K562 (cell line): Measurements from ENCODE around the gene NBPF3. TPM values are rescaled to one million over a fixed set of nuclear protein-coding genes. Genes with fewer than 3 reads are reported as not detected.

Experiments
- ATAC-seq: fragments of 200-7000 bp; cut with Tn5 transposase; 3 replicates; pipeline ENCODE4 v1.9.1; 2020; ENCODE audit warnings: moderate library complexity
- BruUV-seq: library from RNA; stranded (reverse); fragments of 400-500 nt; replicated peaks from 2 replicates; lab custom pipeline; 2021; lab: Mats Ljungman, UMichigan
- CTCF ChIA-PET: fragments of 300-600 bp; formaldehyde crosslinking; extraction: SDS; loops from one replicate; lab custom pipeline; 2021; ENCODE audit warnings: low intra/inter-chr PET ratio; lab: Yijun Ruan, JAX
- POLR2A ChIA-PET: fragments of 300-600, 350-650 bp; sonication (Branson Sonifier 250); formaldehyde crosslinking; extraction: SDS; loops from one replicate; lab custom pipeline; 2021; ENCODE audit warnings: antibody characterized with exemption, inconsistent platforms; lab: Yijun Ruan, JAX
- DNase-seq, 4 experiments: peaks; one replicate each; pipeline versions ENCODE4 v3.0.0 to v3.0.0-alpha.2; 2011 to 2018; ENCODE audit warnings: low spot score in 3 of 4, mixed read lengths in 3 of 4; ENCODE audit errors: extremely low read depth in 1 of 4
- FAIRE-seq: peaks from 2 replicates; lab custom pipeline; 2011; peaks lifted over from hg19 to GRCh38; lab: Jason Lieb, UNC
- H2AFZ ChIP-seq: 2 replicates; pipeline ENCODE4 v1.6.0; 2011; ENCODE audit warnings: low read depth, low read length, control low read depth, inconsistent platforms
- H3K27ac ChIP-seq: fragments of 200-600 bp; 3 replicates; pipeline ENCODE4 v1.8.0; 2011; ENCODE audit warnings: low read depth, mild to moderate bottlenecking, control low read depth, inconsistent platforms, low read length, moderate library complexity, mixed read lengths; ENCODE audit errors: extremely low read depth
- H3K27me3 ChIP-seq, 2 experiments: fragments of 300-600 bp in 1 of 2; 2 replicates in 1 of 2; 3 replicates in 1 of 2; pipeline versions ENCODE4 v1.6.0 to v1.8.0; 2011; ENCODE audit warnings: inconsistent platforms in 2 of 2, low read length in 2 of 2, mild to moderate bottlenecking in 1 of 2, mixed read lengths in 1 of 2, moderate library complexity in 1 of 2; ENCODE audit not compliant: control insufficient read depth in 2 of 2, insufficient read depth in 2 of 2
- H3K36me3 ChIP-seq: fragments of 300-600 bp; 3 replicates; pipeline ENCODE4 v1.8.0; 2011; ENCODE audit warnings: mild to moderate bottlenecking, low read length, inconsistent platforms; ENCODE audit not compliant: control insufficient read depth, insufficient read depth
- H3K4me1 ChIP-seq, 2 experiments: fragments of 200-600 bp in 1 of 2; replicated peaks in 1 of 2; 2 replicates in 1 of 2; 3 replicates in 1 of 2; pipeline versions ENCODE4 v1.5.1 to v1.8.0; 2011; ENCODE audit warnings: inconsistent platforms in 2 of 2, low read length in 2 of 2, mild to moderate bottlenecking in 1 of 2, mixed read lengths in 1 of 2, moderate library complexity in 1 of 2; ENCODE audit not compliant: control insufficient read depth in 2 of 2, insufficient read depth in 2 of 2
- H3K4me2 ChIP-seq: 2 replicates; pipeline ENCODE4 v1.6.1; 2011; ENCODE audit warnings: low read length, control low read depth, inconsistent platforms, mixed read lengths; ENCODE audit not compliant: insufficient read depth
- H3K4me3 ChIP-seq: fragments of 200-600 bp; sonication (generic), shearing (Covaris generic); 2 replicates; pipeline ENCODE4 v1.5.1; 2016; ENCODE audit warnings: control low read depth, inconsistent platforms
- H3K79me2 ChIP-seq: fragments of 200-600 bp; 3 replicates; pipeline ENCODE4 v1.8.0; 2011; ENCODE audit warnings: low read length, inconsistent platforms; ENCODE audit not compliant: control insufficient read depth, insufficient read depth
- H3K9ac ChIP-seq, 2 experiments: 2 replicates each; pipeline versions ENCODE4 v1.6.0 to v1.6.1; 2011; ENCODE audit warnings: low read depth in 2 of 2, low read length in 2 of 2, control low read depth in 1 of 2, inconsistent platforms in 1 of 2, mild to moderate bottlenecking in 1 of 2, mixed read lengths in 1 of 2; ENCODE audit not compliant: insufficient read depth in 1 of 2
- H3K9me1 ChIP-seq: one replicate; pipeline ENCODE4 v1.6.0; 2011; ENCODE audit warnings: inconsistent platforms, mild to moderate bottlenecking, low read length, moderate library complexity; ENCODE audit not compliant: control insufficient read depth, insufficient read depth
- H3K9me3 ChIP-seq: replicated peaks from 2 replicates; pipeline ENCODE4 v1.5.1; 2011; ENCODE audit warnings: low read depth, low read length, inconsistent platforms; ENCODE audit not compliant: control insufficient read depth, insufficient read depth
- H4K20me1 ChIP-seq: replicated peaks from 2 replicates; pipeline ENCODE4 v1.6.1; 2011; ENCODE audit warnings: low read length, inconsistent platforms, mixed read lengths; ENCODE audit not compliant: control insufficient read depth, insufficient read depth
- BACH1 ChIP-seq: fragments of 200-800 bp; sonication (Bioruptor generic); IDR thresholded peaks from 2 replicates; pipeline ENCODE4 v1.6.1; 2016; ENCODE audit warnings: missing genetic modification characterization, missing compliant biosample characterization
- BRCA1 ChIP-seq, 2 experiments: fragments of 450-650 bp in 1 of 2; sonication (generic) in 1 of 2; formaldehyde crosslinking in 1 of 2; IDR thresholded peaks; 2 replicates each; pipeline versions ENCODE4 v1.5.0 to v1.6.1; 2017 to 2020; ENCODE audit warnings: mild to moderate bottlenecking in 1 of 2, missing genetic modification reagents in 1 of 2
- CBFB ChIP-seq: sonication (generic); formaldehyde crosslinking; IDR thresholded peaks from 2 replicates; pipeline ENCODE4 v1.4.0; 2020; ENCODE audit warnings: mild to moderate bottlenecking, missing genetic modification reagents
- GABPA ChIP-seq: fragments of 200-800 bp; sonication (Bioruptor generic); conservative IDR thresholded peaks from 2 replicates; pipeline ENCODE4 v1.6.1; 2016; ENCODE audit warnings: low read depth, missing genetic modification characterization, missing compliant biosample characterization
- KDM2B ChIP-seq: fragments of 250-450 bp; sonication (Bioruptor Pico); IDR thresholded peaks from 2 replicates; pipeline ENCODE4 v1.8.0; 2021; ENCODE audit warnings: mild to moderate bottlenecking, moderate library complexity
- MAX ChIP-seq: sonication (generic); formaldehyde crosslinking; IDR thresholded peaks from 2 replicates; pipeline ENCODE4 v1.9.0; 2022; ENCODE audit warnings: mild to moderate bottlenecking, missing genetic modification reagents
- SOX6 ChIP-seq: fragments of 450-650 bp; IDR thresholded peaks from 2 replicates; pipeline ENCODE4 v1.6.1; 2014; ENCODE audit warnings: mild to moderate bottlenecking
- TCFL5 ChIP-seq: fragments of 250-450 bp; sonication (Bioruptor Pico); conservative IDR thresholded peaks from 2 replicates; pipeline ENCODE4 v1.6.1; 2021; ENCODE audit warnings: mild to moderate bottlenecking, moderate library complexity, matching md5 sums
- TRIM28 ChIP-seq: fragments of 450-650 bp; IDR thresholded peaks from 2 replicates; pipeline ENCODE4 v1.6.1; 2017
- ZMIZ1 ChIP-seq, 2 experiments: fragments of 150-350 bp in 1 of 2; IDR thresholded peaks; 2 replicates each; pipeline ENCODE4 v1.6.1; 2012 to 2016; ENCODE audit warnings: low read depth in 2 of 2, low read length in 2 of 2, mild to moderate bottlenecking in 1 of 2, moderate library complexity in 1 of 2
- WGBS: fragments of 100-300 bp; shearing (Covaris generic); methylation state at CpG from one replicate; pipeline ENCODE4 v1.1.6; 2016; ENCODE audit warnings: low coverage, mixed read lengths; ENCODE audit not compliant: insufficient coverage; ENCODE audit errors: missing lambda C conversion rate; 5-methylcytosine and 5-hydroxymethylcytosine counted together
- in situ Hi-C: fragments of 300-500 bp; cut with MboI; formaldehyde crosslinking; loops from 4 replicates; pipeline ENCODE4 v1.15.0; 2018; ENCODE audit warnings: inconsistent platforms, mixed read lengths
- intact Hi-C: fragments of 100-400 bp; cut with micrococcal nuclease; formaldehyde crosslinking; loops from 2 replicates; pipeline ENCODE4 v1.14.2; 2022
- polyA plus RNA-seq, 8 experiments: library from polyadenylated mRNA; depleted of rRNA in 4 of 8; stranded (reverse) in 5 of 8; unstranded in 3 of 8; fragments of >200 nt; fragmentation: Nextera tagmentation in 2 of 8; fragmentation: Illumina TruSeq in 1 of 8; extraction: Ambion mirVana in 2 of 8; extraction: Trizol in 1 of 8; gene quantifications; 2 replicates each; pipeline versions ENCODE4 v1.2.1 to v1.2.3, GENCODE V29; 2011 to 2014; ENCODE audit warnings: inconsistent platforms in 1 of 8, missing spikeins in 1 of 8
- total RNA-seq, 7 experiments: library from RNA; depleted of rRNA in 6 of 7; stranded (reverse); fragments of >200 nt in 6 of 7; fragmentation: Illumina TruSeq in 2 of 7; extraction: Trizol in 2 of 7; gene quantifications; 2 replicates each; pipeline versions ENCODE4 v1.2.1 to v1.2.3, GENCODE V29; 2011 to 2021; ENCODE audit warnings: low replicate concordance in 1 of 7
- TF ChIP-seq, protein P1 (sequence below): fragments of 250-450 bp; sonication (Bioruptor Pico); IDR thresholded peaks from 2 replicates; pipeline ENCODE4 v1.5.0; 2021
- TF ChIP-seq, protein P2 (sequence below): fragments of 450-650 bp; IDR thresholded peaks from 2 replicates; pipeline ENCODE4 v1.6.1; 2017; ENCODE audit warnings: mild to moderate bottlenecking, moderate library complexity
- TF ChIP-seq, protein P3 (sequence below): IDR thresholded peaks from 2 replicates; pipeline ENCODE4 v1.6.1; 2012; ENCODE audit warnings: low read depth, low read length, improper control_type of control experiment, borderline replicate concordance

Gene NBPF3
- total and polyA plus RNA-seq, 9 of the 15 experiments (the other 6 are each of a cell fraction or from before 2014, with no cell fraction given): 1.5 to 7.3 (median 5.4) TPM

- FAIRE-seq (peak; percentile 23), ATAC-seq (no peak), DNase-seq (no peak)
- intact Hi-C loops: no loop called here
- no peaks in the 10 kb centered on the region for H4K20me1 ChIP-seq
- no peak overlapping the region for H2AFZ ChIP-seq
- H3K4me2 ChIP-seq: no peak overlapping the region
- H3K9me3 ChIP-seq: peaks cover 2% of the 10 kb centered on the region; the same call in 1 of the 2 replicates
- H3K27me3 ChIP-seq: peaks cover 24 to 36% of the 10 kb centered on the region in 2 experiments; a peak in 4 of 5 replicates
- H3K4me3 ChIP-seq: no peak overlapping the region
- no peaks in the 10 kb centered on the region for H3K9me1 ChIP-seq
- no peak for TF ChIP-seq SOX6
- TF ChIP-seq, protein P1, sequence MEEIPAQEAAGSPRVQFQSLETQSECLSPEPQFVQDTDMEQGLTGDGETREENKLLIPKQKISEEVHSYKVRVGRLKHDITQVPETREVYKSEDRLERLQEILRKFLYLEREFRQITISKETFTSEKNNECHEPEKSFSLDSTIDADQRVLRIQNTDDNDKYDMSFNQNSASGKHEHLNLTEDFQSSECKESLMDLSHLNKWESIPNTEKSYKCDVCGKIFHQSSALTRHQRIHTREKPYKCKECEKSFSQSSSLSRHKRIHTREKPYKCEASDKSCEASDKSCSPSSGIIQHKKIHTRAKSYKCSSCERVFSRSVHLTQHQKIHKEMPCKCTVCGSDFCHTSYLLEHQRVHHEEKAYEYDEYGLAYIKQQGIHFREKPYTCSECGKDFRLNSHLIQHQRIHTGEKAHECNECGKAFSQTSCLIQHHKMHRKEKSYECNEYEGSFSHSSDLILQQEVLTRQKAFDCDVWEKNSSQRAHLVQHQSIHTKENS (CRISPR knock-in tag): no peak
- TF ChIP-seq TCFL5 (CRISPR knock-in tag): no peak
- TF ChIP-seq MAX: no peak
- no peak for TF ChIP-seq ZMIZ1 (IDR thresholded peaks at IDR 0.05; ENCODE audit: low read depth in 2 of 2, low read length in 2 of 2)
- no peak for TF ChIP-seq BACH1 (tag)
- no peak for TF ChIP-seq GABPA (tag)
- TF ChIP-seq KDM2B (CRISPR knock-in tag): no peak
- no peak for TF ChIP-seq BRCA1 (IDR thresholded peaks at IDR 0.05)
- TF ChIP-seq BRCA1 (CRISPR knock-in tag; IDR thresholded peaks at IDR 0.05): no peak
- TF ChIP-seq, protein P2, sequence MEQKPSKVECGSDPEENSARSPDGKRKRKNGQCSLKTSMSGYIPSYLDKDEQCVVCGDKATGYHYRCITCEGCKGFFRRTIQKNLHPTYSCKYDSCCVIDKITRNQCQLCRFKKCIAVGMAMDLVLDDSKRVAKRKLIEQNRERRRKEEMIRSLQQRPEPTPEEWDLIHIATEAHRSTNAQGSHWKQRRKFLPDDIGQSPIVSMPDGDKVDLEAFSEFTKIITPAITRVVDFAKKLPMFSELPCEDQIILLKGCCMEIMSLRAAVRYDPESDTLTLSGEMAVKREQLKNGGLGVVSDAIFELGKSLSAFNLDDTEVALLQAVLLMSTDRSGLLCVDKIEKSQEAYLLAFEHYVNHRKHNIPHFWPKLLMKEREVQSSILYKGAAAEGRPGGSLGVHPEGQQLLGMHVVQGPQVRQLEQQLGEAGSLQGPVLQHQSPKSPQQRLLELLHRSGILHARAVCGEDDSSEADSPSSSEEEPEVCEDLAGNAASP: no peak
- no peak for TF ChIP-seq TRIM28
- TF ChIP-seq, protein P3, sequence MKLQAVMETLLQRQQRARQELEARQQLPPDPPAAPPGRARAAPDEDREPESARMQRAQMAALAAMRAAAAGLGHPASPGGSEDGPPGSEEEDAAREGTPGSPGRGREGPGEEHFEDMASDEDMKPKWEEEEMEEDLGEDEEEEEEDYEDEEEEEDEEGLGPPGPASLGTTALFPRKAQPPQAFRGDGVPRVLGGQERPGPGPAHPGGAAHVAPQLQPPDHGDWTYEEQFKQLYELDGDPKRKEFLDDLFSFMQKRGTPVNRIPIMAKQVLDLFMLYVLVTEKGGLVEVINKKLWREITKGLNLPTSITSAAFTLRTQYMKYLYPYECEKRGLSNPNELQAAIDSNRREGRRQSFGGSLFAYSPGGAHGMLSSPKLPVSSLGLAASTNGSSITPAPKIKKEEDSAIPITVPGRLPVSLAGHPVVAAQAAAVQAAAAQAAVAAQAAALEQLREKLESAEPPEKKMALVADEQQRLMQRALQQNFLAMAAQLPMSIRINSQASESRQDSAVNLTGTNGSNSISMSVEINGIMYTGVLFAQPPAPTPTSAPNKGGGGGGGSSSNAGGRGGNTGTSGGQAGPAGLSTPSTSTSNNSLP: no peak
- TF ChIP-seq CBFB (CRISPR knock-in tag): no peak
- 0% methylated on average over 1 of the region's 1 CpG for WGBS
- ChIA-PET CTCF (interaction anchor here (0.6 kb wide), 1 partner anchor 105 kb away, joined by 3 read pairs; no protein-coding TSS in a partner anchor), POLR2A (interaction anchor here (0.6 to 0.7 kb wide), 3 partner anchors 13 to 253 kb away, joined by 3 read pairs; partner anchors contain the start of gene ALPL)
- in situ Hi-C loops: no loop called here
- peaks cover 0 to 7% of the 10 kb centered on the region in 2 experiments; a peak in 3 of 5 replicates for H3K4me1 ChIP-seq
- no peaks in the 10 kb centered on the region for H3K79me2 ChIP-seq
- no peak overlapping the region for H3K27ac ChIP-seq
- no TSS peak for BruUV-seq
- no peaks in the 10 kb centered on the region for H3K36me3 ChIP-seq
- H3K9ac ChIP-seq: no peak overlapping the region
Observed at GRCh38 chr1:21496063-21496462, 56.1 kb downstream of the NBPF3 start.
